GM23338 (cell line): ENCODE measurements around the gene CTSF. TPM values are rescaled to one million over a fixed set of nuclear protein-coding genes. Genes with fewer than 3 reads are reported as not detected.

Experiments
- ATAC-seq: fragments of 200-7000 bp; cut with Tn5 transposase; 3 replicates; pipeline ENCODE4 v1.9.1; 2020
- DNase-seq: peaks from one replicate; pipeline ENCODE4 v3.0.0-alpha.2; 2015; ENCODE audit warnings: low spot score
- H2AFZ ChIP-seq: fragments of 200-600 bp; sonication (generic); 2 replicates; pipeline ENCODE4 v1.8.0; 2016; ENCODE audit warnings: antibody characterized with exemption, mild to moderate bottlenecking, moderate library complexity
- H3F3A ChIP-seq: fragments of 200-600 bp; sonication (generic); replicated peaks from 2 replicates; pipeline ENCODE4 v1.8.0; 2017; ENCODE audit warnings: antibody characterized with exemption, mixed run types, low read depth
- H3K27ac ChIP-seq: fragments of 200-600 bp; sonication (generic); 2 replicates; pipeline ENCODE4 v1.6.1; 2016; ENCODE audit warnings: low read depth
- H3K27me3 ChIP-seq: fragments of 200-600 bp; sonication (generic); 2 replicates; pipeline ENCODE4 v1.8.0; 2016; ENCODE audit warnings: mild to moderate bottlenecking, mixed run types, moderate library complexity; ENCODE audit not compliant: insufficient read depth
- H3K36me3 ChIP-seq: fragments of 200-600 bp; sonication (generic); 2 replicates; pipeline ENCODE4 v1.8.0; 2016; ENCODE audit warnings: mild to moderate bottlenecking; ENCODE audit not compliant: insufficient read depth
- H3K4me1 ChIP-seq: fragments of 200-600 bp; sonication (generic); 2 replicates; pipeline ENCODE4 v1.8.0; 2016; ENCODE audit warnings: mild to moderate bottlenecking, moderate library complexity; ENCODE audit not compliant: insufficient read depth
- H3K4me2 ChIP-seq: fragments of 200-600 bp; sonication (generic); 2 replicates; pipeline ENCODE4 v1.7.1; 2017; ENCODE audit warnings: mixed run types
- H3K4me3 ChIP-seq: fragments of 200-600 bp; sonication (generic); 2 replicates; pipeline ENCODE4 v1.6.1; 2016; ENCODE audit warnings: mixed run types
- H3K79me2 ChIP-seq: fragments of 200-600 bp; sonication (generic); replicated peaks from 2 replicates; pipeline ENCODE4 v1.8.0; 2017; ENCODE audit warnings: mild to moderate bottlenecking; ENCODE audit not compliant: insufficient read depth
- H3K9me2 ChIP-seq: fragments of 200-600 bp; sonication (generic); 2 replicates; pipeline ENCODE4 v1.8.0; 2017; ENCODE audit not compliant: insufficient read depth
- H4K20me1 ChIP-seq: fragments of 200-600 bp; sonication (generic); replicated peaks from 2 replicates; pipeline ENCODE4 v1.8.0; 2017; ENCODE audit warnings: mild to moderate bottlenecking; ENCODE audit not compliant: insufficient read depth
- H3K27ac Mint-ChIP-seq: 2 replicates; pipeline ENCODE4 v1.8.0; 2020; ENCODE audit warnings: inconsistent platforms, mild to moderate bottlenecking, moderate library complexity, mixed read lengths
- H3K27me3 Mint-ChIP-seq: 3 replicates; pipeline ENCODE4 v1.8.0; 2022; ENCODE audit warnings: low read depth, mild to moderate bottlenecking, moderate library complexity, mixed read lengths, inconsistent platforms; ENCODE audit not compliant: insufficient read depth, poor library complexity
- H3K36me3 Mint-ChIP-seq: 3 replicates; pipeline ENCODE4 v1.8.0; 2021; ENCODE audit warnings: low read depth, mild to moderate bottlenecking, inconsistent platforms, moderate library complexity, mixed read lengths
- H3K4me1 Mint-ChIP-seq: 3 replicates; pipeline ENCODE4 v1.8.0; 2020; ENCODE audit warnings: mild to moderate bottlenecking, inconsistent platforms, mixed read lengths
- H3K4me3 Mint-ChIP-seq: 3 replicates; pipeline ENCODE4 v1.8.0; 2021; ENCODE audit warnings: moderate library complexity, mild to moderate bottlenecking, inconsistent platforms, mixed read lengths
- H3K9me3 Mint-ChIP-seq: 3 replicates; pipeline ENCODE4 v1.8.0; 2020; ENCODE audit warnings: moderate library complexity, mild to moderate bottlenecking, inconsistent platforms, mixed read lengths
- CREB1 ChIP-seq: fragments of 250-450 bp; sonication (Bioruptor Pico); IDR thresholded peaks from 2 replicates; pipeline ENCODE4 v1.5.0; 2020; ENCODE audit warnings: low read depth, mild to moderate bottlenecking, moderate library complexity
- EZH2 ChIP-seq: fragments of 200-600 bp; sonication (generic); IDR thresholded peaks from one replicate; pipeline ENCODE4 v1.8.0; 2017; ENCODE audit warnings: antibody characterized with exemption, mild to moderate bottlenecking, low read depth; ENCODE audit not compliant: unreplicated experiment
- EZH2phosphoT487 ChIP-seq: fragments of 200-600 bp; sonication (generic); IDR thresholded peaks from one replicate; pipeline ENCODE4 v1.8.1; 2018; ENCODE audit warnings: antibody characterized with exemption; ENCODE audit not compliant: unreplicated experiment
- JUNB ChIP-seq: IDR thresholded peaks from one replicate; pipeline ENCODE4 v1.6.1; 2016; ENCODE audit warnings: antibody characterized with exemption; ENCODE audit not compliant: unreplicated experiment
- NANOG ChIP-seq: IDR thresholded peaks from 2 replicates; pipeline ENCODE4 v1.6.1; 2016; ENCODE audit warnings: antibody characterized with exemption, borderline replicate concordance
- POLR2AphosphoS5 ChIP-seq: IDR thresholded peaks from 2 replicates; pipeline ENCODE4 v1.6.1; 2016; ENCODE audit warnings: antibody characterized with exemption, low read depth
- STAT1 ChIP-seq: IDR thresholded peaks from one replicate; pipeline ENCODE4 v1.6.1; 2016; ENCODE audit warnings: antibody characterized with exemption; ENCODE audit not compliant: unreplicated experiment
- ZNF114 ChIP-seq: fragments of 250-450 bp; sonication (Bioruptor Pico); IDR thresholded peaks from 2 replicates; pipeline ENCODE4 v1.5.0; 2020; ENCODE audit warnings: mild to moderate bottlenecking, moderate library complexity
- ZNF331 ChIP-seq: fragments of 250-450 bp; sonication (Bioruptor Pico); IDR thresholded peaks from 2 replicates; pipeline ENCODE4 v1.5.0; 2020; ENCODE audit warnings: low read depth, mild to moderate bottlenecking, moderate library complexity
- polyA plus RNA-seq: library from polyadenylated mRNA; unstranded; fragments of >200 nt; fragmentation: Nextera tagmentation; extraction: Ambion mirVana; gene quantifications from 2 replicates; pipeline ENCODE4 v1.2.1, GENCODE V29; 2016
- total RNA-seq: library from RNA; depleted of rRNA; stranded (reverse); fragments of >200 nt; shearing (Covaris generic); gene quantifications from 2 replicates; pipeline ENCODE4 v1.2.3, GENCODE V29; 2014
- TF ChIP-seq, protein P1 (sequence below): fragments of 250-450 bp; sonication (Bioruptor Pico); IDR thresholded peaks from 2 replicates; pipeline ENCODE4 v1.5.0; 2020; ENCODE audit warnings: mild to moderate bottlenecking, moderate library complexity
- TF ChIP-seq, protein P2 (sequence below), 2 experiments: fragments of 200-600 bp in 1 of 2; sonication (generic) in 1 of 2; conservative IDR thresholded peaks; 2 replicates each; pipeline versions ENCODE4 v1.5.1 to v1.6.1; 2016 to 2017; ENCODE audit warnings: antibody characterized with exemption in 2 of 2, low read depth in 2 of 2, mild to moderate bottlenecking in 2 of 2, moderate library complexity in 1 of 2
- TF ChIP-seq, protein P3 (sequence below): IDR thresholded peaks from one replicate; pipeline ENCODE4 v1.6.1; 2018; ENCODE audit warnings: antibody characterized with exemption; ENCODE audit not compliant: unreplicated experiment
- TF ChIP-seq, protein P4 (sequence below): IDR thresholded peaks from 2 replicates; pipeline ENCODE4 v1.6.1; 2016; ENCODE audit warnings: antibody characterized with exemption

Gene CTSF
- total and polyA plus RNA-seq, 2 experiments from 2014 or later: 20.4 to 51.1 TPM

DNA sequence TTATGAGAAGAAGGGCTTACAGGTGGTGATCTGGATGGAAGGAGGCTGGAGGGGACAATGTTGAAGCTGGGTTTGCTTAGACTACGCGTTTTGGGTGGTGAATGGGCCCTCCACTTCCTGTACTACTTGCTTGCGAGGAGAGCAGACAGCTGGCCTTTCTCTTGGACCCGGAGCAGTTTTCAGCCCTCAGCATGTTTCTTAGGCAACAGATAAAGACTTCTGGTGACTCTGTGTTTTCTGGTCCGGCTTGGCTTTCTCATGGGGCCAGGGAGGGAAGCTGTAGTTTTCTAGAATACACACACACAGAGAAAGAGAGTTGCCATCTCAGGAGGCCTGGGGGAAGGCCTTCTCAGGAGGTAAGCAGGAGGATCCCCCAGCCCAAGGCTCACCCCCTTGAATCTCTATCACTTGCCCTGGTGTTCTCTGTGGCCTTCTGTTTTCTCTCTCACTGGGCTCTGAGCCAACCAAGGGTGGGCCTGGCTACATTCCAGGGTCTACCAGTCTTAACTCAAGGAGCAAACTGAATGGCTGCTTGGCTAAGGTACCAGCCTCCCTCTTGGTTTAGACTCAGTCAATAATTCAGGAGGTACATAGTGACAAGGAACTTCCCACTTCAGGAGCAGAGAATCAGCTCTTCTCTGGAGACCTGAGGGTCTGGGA lies 27.0 kb upstream of the CTSF start:
- H3K4me2 ChIP-seq: no peak overlapping the region
- H3K9me2 ChIP-seq: no peaks in the 10 kb centered on the region
- no peaks in the 10 kb centered on the region for H4K20me1 ChIP-seq
- H3K27me3 ChIP-seq: 0 out of 2 replicates have a peak, but pooled peaks cover 7% of the 10 kb centered on the region
- TF ChIP-seq, protein P1, sequence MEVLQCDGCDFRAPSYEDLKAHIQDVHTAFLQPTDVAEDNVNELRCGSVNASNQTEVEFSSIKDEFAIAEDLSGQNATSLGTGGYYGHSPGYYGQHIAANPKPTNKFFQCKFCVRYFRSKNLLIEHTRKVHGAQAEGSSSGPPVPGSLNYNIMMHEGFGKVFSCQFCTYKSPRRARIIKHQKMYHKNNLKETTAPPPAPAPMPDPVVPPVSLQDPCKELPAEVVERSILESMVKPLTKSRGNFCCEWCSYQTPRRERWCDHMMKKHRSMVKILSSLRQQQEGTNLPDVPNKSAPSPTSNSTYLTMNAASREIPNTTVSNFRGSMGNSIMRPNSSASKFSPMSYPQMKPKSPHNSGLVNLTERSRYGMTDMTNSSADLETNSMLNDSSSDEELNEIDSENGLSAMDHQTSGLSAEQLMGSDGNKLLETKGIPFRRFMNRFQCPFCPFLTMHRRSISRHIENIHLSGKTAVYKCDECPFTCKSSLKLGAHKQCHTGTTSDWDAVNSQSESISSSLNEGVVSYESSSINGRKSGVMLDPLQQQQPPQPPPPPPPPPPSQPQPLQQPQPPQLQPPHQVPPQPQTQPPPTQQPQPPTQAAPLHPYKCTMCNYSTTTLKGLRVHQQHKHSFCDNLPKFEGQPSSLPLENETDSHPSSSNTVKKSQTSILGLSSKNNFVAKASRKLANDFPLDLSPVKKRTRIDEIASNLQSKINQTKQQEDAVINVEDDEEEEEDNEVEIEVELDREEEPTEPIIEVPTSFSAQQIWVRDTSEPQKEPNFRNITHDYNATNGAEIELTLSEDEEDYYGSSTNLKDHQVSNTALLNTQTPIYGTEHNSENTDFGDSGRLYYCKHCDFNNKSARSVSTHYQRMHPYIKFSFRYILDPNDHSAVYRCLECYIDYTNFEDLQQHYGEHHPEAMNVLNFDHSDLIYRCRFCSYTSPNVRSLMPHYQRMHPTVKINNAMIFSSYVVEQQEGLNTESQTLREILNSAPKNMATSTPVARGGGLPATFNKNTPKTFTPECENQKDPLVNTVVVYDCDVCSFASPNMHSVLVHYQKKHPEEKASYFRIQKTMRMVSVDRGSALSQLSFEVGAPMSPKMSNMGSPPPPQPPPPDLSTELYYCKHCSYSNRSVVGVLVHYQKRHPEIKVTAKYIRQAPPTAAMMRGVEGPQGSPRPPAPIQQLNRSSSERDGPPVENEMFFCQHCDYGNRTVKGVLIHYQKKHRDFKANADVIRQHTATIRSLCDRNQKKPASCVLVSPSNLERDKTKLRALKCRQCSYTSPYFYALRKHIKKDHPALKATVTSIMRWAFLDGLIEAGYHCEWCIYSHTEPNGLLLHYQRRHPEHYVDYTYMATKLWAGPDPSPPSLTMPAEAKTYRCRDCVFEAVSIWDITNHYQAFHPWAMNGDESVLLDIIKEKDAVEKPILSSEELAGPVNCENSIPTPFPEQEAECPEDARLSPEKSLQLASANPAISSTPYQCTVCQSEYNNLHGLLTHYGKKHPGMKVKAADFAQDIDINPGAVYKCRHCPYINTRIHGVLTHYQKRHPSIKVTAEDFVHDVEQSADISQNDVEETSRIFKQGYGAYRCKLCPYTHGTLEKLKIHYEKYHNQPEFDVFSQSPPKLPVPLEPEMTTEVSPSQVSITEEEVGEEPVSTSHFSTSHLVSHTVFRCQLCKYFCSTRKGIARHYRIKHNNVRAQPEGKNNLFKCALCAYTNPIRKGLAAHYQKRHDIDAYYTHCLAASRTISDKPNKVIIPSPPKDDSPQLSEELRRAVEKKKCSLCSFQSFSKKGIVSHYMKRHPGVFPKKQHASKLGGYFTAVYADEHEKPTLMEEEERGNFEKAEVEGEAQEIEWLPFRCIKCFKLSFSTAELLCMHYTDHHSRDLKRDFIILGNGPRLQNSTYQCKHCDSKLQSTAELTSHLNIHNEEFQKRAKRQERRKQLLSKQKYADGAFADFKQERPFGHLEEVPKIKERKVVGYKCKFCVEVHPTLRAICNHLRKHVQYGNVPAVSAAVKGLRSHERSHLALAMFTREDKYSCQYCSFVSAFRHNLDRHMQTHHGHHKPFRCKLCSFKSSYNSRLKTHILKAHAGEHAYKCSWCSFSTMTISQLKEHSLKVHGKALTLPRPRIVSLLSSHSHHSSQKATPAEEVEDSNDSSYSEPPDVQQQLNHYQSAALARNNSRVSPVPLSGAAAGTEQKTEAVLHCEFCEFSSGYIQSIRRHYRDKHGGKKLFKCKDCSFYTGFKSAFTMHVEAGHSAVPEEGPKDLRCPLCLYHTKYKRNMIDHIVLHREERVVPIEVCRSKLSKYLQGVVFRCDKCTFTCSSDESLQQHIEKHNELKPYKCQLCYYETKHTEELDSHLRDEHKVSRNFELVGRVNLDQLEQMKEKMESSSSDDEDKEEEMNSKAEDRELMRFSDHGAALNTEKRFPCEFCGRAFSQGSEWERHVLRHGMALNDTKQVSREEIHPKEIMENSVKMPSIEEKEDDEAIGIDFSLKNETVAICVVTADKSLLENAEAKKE: no peak
- TF ChIP-seq EZH2: no peak
- TF ChIP-seq POLR2AphosphoS5: no peak
- TF ChIP-seq ZNF331 (CRISPR knock-in tag): no peak
- TF ChIP-seq, protein P2, sequence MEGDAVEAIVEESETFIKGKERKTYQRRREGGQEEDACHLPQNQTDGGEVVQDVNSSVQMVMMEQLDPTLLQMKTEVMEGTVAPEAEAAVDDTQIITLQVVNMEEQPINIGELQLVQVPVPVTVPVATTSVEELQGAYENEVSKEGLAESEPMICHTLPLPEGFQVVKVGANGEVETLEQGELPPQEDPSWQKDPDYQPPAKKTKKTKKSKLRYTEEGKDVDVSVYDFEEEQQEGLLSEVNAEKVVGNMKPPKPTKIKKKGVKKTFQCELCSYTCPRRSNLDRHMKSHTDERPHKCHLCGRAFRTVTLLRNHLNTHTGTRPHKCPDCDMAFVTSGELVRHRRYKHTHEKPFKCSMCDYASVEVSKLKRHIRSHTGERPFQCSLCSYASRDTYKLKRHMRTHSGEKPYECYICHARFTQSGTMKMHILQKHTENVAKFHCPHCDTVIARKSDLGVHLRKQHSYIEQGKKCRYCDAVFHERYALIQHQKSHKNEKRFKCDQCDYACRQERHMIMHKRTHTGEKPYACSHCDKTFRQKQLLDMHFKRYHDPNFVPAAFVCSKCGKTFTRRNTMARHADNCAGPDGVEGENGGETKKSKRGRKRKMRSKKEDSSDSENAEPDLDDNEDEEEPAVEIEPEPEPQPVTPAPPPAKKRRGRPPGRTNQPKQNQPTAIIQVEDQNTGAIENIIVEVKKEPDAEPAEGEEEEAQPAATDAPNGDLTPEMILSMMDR (conservative IDR thresholded peaks at IDR 0.05; ENCODE audit: low read depth in 2 of 2): no peak
- no peak for TF ChIP-seq JUNB
- TF ChIP-seq NANOG: no peak
- TF ChIP-seq STAT1: no peak
- TF ChIP-seq CREB1 (CRISPR knock-in tag): no peak
- no peak for TF ChIP-seq ZNF114 (CRISPR knock-in tag)
- TF ChIP-seq, protein P3, sequence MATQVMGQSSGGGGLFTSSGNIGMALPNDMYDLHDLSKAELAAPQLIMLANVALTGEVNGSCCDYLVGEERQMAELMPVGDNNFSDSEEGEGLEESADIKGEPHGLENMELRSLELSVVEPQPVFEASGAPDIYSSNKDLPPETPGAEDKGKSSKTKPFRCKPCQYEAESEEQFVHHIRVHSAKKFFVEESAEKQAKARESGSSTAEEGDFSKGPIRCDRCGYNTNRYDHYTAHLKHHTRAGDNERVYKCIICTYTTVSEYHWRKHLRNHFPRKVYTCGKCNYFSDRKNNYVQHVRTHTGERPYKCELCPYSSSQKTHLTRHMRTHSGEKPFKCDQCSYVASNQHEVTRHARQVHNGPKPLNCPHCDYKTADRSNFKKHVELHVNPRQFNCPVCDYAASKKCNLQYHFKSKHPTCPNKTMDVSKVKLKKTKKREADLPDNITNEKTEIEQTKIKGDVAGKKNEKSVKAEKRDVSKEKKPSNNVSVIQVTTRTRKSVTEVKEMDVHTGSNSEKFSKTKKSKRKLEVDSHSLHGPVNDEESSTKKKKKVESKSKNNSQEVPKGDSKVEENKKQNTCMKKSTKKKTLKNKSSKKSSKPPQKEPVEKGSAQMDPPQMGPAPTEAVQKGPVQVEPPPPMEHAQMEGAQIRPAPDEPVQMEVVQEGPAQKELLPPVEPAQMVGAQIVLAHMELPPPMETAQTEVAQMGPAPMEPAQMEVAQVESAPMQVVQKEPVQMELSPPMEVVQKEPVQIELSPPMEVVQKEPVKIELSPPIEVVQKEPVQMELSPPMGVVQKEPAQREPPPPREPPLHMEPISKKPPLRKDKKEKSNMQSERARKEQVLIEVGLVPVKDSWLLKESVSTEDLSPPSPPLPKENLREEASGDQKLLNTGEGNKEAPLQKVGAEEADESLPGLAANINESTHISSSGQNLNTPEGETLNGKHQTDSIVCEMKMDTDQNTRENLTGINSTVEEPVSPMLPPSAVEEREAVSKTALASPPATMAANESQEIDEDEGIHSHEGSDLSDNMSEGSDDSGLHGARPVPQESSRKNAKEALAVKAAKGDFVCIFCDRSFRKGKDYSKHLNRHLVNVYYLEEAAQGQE: no peak
- TF ChIP-seq EZH2phosphoT487: no peak
- TF ChIP-seq, protein P4, sequence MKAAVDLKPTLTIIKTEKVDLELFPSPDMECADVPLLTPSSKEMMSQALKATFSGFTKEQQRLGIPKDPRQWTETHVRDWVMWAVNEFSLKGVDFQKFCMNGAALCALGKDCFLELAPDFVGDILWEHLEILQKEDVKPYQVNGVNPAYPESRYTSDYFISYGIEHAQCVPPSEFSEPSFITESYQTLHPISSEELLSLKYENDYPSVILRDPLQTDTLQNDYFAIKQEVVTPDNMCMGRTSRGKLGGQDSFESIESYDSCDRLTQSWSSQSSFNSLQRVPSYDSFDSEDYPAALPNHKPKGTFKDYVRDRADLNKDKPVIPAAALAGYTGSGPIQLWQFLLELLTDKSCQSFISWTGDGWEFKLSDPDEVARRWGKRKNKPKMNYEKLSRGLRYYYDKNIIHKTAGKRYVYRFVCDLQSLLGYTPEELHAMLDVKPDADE: no peak
- H3K4me1 Mint-ChIP-seq: peaks cover 12% of the 10 kb centered on the region
- 0 out of 2 replicates have a peak, but pooled peaks cover 10% of the 10 kb centered on the region for H3F3A ChIP-seq
- ATAC-seq (no peak), DNase-seq (no peak)
- H3K36me3 Mint-ChIP-seq: peaks cover 12% of the 10 kb centered on the region; the same call in 2 of the 3 replicates
- H3K9me3 Mint-ChIP-seq: peaks cover 23% of the 10 kb centered on the region
- H3K27ac ChIP-seq: no peak overlapping the region
- H3K79me2 ChIP-seq: no peaks in the 10 kb centered on the region; the same call in 1 of the 2 replicates
- peaks cover 10% of the 10 kb centered on the region; the same call in 1 of the 2 replicates for H3K4me1 ChIP-seq
- no peak overlapping the region for H2AFZ ChIP-seq
- H3K4me3 Mint-ChIP-seq: no peak overlapping the region
- H3K27ac Mint-ChIP-seq: no peak overlapping the region
- peaks cover 20% of the 10 kb centered on the region for H3K27me3 Mint-ChIP-seq
- H3K4me3 ChIP-seq: no peak overlapping the region
- no peaks in the 10 kb centered on the region; the same call in 1 of the 2 replicates for H3K36me3 ChIP-seq
